Measurements from ENCODE around the gene TTBK2.

- TF ChIP-seq POLR2A (IDR thresholded peaks at IDR 0.05; ENCODE audit: low read depth, low read length) (no peak), TAF1 (IDR thresholded peaks at IDR 0.05; ENCODE audit: low read depth, low read length) (no peak)
Measured at GRCh38 chr15:42931702-42932486, 11.3 kb upstream of the TTBK2 start.

Measured in GM12891 (cell line).